Measurements from ENCODE around the gene KIF21B. TPM values are rescaled to one million over a fixed set of nuclear protein-coding genes. Genes with fewer than 3 reads are reported as not detected.

KIF21B gene
- total and polyA plus RNA-seq, 2 of the 8 experiments (the other 6 are each of a cell fraction or from before 2014, with no cell fraction given): 10.8 to 26.5 TPM

DNA sequence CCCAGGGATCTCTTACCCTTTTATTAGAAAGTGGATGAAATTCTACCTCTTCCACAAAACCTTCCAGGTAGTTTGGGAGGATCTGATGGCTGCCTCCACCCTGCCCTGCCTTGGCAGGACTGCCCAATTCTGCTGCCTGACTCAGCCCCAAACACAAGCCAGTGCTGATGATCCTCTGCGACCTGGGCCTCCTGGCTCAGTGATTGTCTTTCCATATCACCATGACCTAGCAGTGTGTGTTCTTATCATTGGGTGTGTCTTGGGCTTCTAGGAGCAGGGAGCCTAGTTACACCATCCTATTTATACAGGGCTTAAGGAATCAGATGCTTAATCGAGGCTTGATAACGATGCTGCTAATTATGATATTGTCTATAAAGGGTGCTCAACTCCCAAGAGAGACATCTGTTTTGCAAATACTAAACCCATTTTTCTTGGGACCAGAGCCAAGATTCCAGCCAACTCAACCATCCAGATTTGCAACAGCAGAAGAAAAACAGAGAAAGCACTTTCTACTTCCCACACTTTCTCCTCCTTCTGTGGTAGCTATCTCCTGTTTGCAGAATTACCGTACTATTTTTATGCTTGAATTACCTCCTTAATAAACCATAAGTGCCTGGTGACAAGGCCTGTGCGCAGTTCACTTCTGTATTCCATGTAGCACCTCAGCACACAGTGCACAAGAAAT, 36.5 kb upstream of the KIF21B start:
- H3K14ac ChIP-seq (ENCODE audit: insufficient read length): no peak overlapping the region
- H4K5ac ChIP-seq (ENCODE audit: insufficient read length, low read depth, low read length): no peak overlapping the region
- no peak overlapping the region for H3K27ac ChIP-seq (ENCODE audit: low read depth, low read length)
- WGBS, 2 experiments (ENCODE audit: extremely low coverage in 1 of 2, insufficient coverage in 1 of 2, insufficient read length in 1 of 2, insufficient replicate concordance in 2 of 2, low coverage in 1 of 2, low lambda C conversion rate in 2 of 2, missing lambda C conversion rate in 1 of 2): 94% methylated on average over 5 of the region's 5 CpGs; no CpG with 5 or more reads in 1 of the 2 experiments
- H3K79me1 ChIP-seq (ENCODE audit: low read depth, low read length): no peaks in the 10 kb centered on the region
- H2BK15ac ChIP-seq (ENCODE audit: low read length): no peak overlapping the region
- ChIA-PET CTCF (ENCODE audit: partially characterized antibody) (interaction anchor here (0.8 to 2.8 kb wide), 7 partner anchors 10 to 88 kb away, joined by 3 to 15 read pairs (median 4); no protein-coding TSS in a partner anchor), POLR2A (ENCODE audit: partially characterized antibody) (interaction anchor here (1.3 to 2.4 kb wide), 2 partner anchors 11 to 66 kb away, joined by 3 to 8 read pairs; no protein-coding TSS in a partner anchor)
- H3K9me3 ChIP-seq (ENCODE audit: insufficient read depth in 2 of 2, low read depth in 1 of 2, low read length in 1 of 2): no peaks in the 10 kb centered on the region
- no peak overlapping the region for H3K18ac ChIP-seq (ENCODE audit: extremely low read depth, low read length)
- peaks cover 0 to 18% (median 10%) of the 10 kb centered on the region in 4 experiments; a peak in 6 of 7 replicates for H3K4me1 ChIP-seq (replicated peaks in 1 of 4; ENCODE audit: control insufficient read depth in 3 of 4, insufficient read depth in 4 of 4, low read length in 3 of 4)
- H3K4ac ChIP-seq (replicated peaks; ENCODE audit: insufficient read length, low read depth, low read length): no peak overlapping the region
- no peak overlapping the region for H4K91ac ChIP-seq (replicated peaks; ENCODE audit: insufficient read length, low read length)
- no peaks in the 10 kb centered on the region for H3K23me2 ChIP-seq (ENCODE audit: low read depth, low read length)
- no peak overlapping the region for H4K8ac ChIP-seq (ENCODE audit: extremely low read depth, insufficient read depth, low read length)
- no peaks in the 10 kb centered on the region for H3K36me3 ChIP-seq (ENCODE audit: control insufficient read depth in 2 of 4, insufficient read depth in 4 of 4, low read length in 3 of 4)
- H2AK5ac ChIP-seq (ENCODE audit: low read depth, low read length): no peak overlapping the region
- no peak overlapping the region for H2BK5ac ChIP-seq (ENCODE audit: low read depth, low read length)
- H4K20me1 ChIP-seq (replicated peaks in 1 of 2; ENCODE audit: control insufficient read depth in 1 of 2, insufficient read depth in 2 of 2, low read length in 2 of 2): no peaks in the 10 kb centered on the region
- H2BK20ac ChIP-seq (ENCODE audit: low read length): no peak overlapping the region
- FAIRE-seq (no peak), DNase-seq (ENCODE audit: low read depth in 1 of 2, low spot score in 2 of 2) (no peak)
- H3K23ac ChIP-seq (ENCODE audit: insufficient read length): no peak overlapping the region
- H2BK12ac ChIP-seq (ENCODE audit: low read depth, low read length): 0 out of 2 replicates have a peak overlapping the region, but pooled peaks have one; percentile 2
- no peak for TF ChIP-seq TBP (IDR thresholded peaks at IDR 0.05; ENCODE audit: low read depth, low read length)
- no peak for TF ChIP-seq PHF8 (conservative IDR thresholded peaks at IDR 0.05; ENCODE audit: low read depth, low read length)
- no peak for TF ChIP-seq EGR1 (IDR thresholded peaks at IDR 0.05; ENCODE audit: borderline replicate concordance, low read depth, low read length)
- TF ChIP-seq SAP30 (IDR thresholded peaks at IDR 0.05; ENCODE audit: insufficient read depth, insufficient replicate concordance, low read length): no peak
- no peak for TF ChIP-seq TAF7 (optimal IDR thresholded peaks at IDR 0.05; ENCODE audit: borderline replicate concordance, low read depth, low read length)
- TF ChIP-seq ASH2L (IDR thresholded peaks at IDR 0.05; ENCODE audit: low read length): no peak
- no peak for TF ChIP-seq BACH1 (IDR thresholded peaks at IDR 0.05; ENCODE audit: low read length)
- no peak for TF ChIP-seq SIX5 (IDR thresholded peaks at IDR 0.05; ENCODE audit: low read depth, low read length)
- no peak overlapping the region for H2BK120ac ChIP-seq (replicated peaks; ENCODE audit: low read depth, low read length)
- H3K4me3 ChIP-seq (ENCODE audit: extremely low read depth in 1 of 4, insufficient read depth in 2 of 4, low read depth in 3 of 4, low read length in 4 of 4): no peak overlapping the region
- H3K9ac ChIP-seq (replicated peaks in 1 of 4; ENCODE audit: extremely low read depth in 1 of 4, low read depth in 3 of 4, low read length in 3 of 4): no peak overlapping the region
- H3K56ac ChIP-seq (replicated peaks; ENCODE audit: insufficient read length, low read depth, low read length): no peak overlapping the region
- no peak overlapping the region for H2AFZ ChIP-seq (ENCODE audit: low read length)
- no peak overlapping the region for H3K4me2 ChIP-seq (ENCODE audit: insufficient read depth in 1 of 2, low read depth in 2 of 2, low read length in 2 of 2)
- no peaks in the 10 kb centered on the region for H3K79me2 ChIP-seq (ENCODE audit: control insufficient read depth in 1 of 2, insufficient read depth in 2 of 2, low read length in 2 of 2)
- no peaks in the 10 kb centered on the region for H3K27me3 ChIP-seq (replicated peaks in 1 of 4; ENCODE audit: control insufficient read depth in 3 of 4, extremely low read depth in 1 of 4, insufficient read depth in 3 of 4, low read length in 3 of 4)
